HG03558 (cell line): ENCODE data around the gene SRF.

ENCODE experiments used
- ATAC-seq: cut with Tn5 transposase; IDR thresholded peaks from one replicate; pipeline ENCODE4 v1.9.1; 2021; ENCODE audit warnings: moderate number of reproducible peaks; ENCODE audit not compliant: unreplicated experiment; ENCODE audit errors: extremely low read depth

SRF gene

DNA sequence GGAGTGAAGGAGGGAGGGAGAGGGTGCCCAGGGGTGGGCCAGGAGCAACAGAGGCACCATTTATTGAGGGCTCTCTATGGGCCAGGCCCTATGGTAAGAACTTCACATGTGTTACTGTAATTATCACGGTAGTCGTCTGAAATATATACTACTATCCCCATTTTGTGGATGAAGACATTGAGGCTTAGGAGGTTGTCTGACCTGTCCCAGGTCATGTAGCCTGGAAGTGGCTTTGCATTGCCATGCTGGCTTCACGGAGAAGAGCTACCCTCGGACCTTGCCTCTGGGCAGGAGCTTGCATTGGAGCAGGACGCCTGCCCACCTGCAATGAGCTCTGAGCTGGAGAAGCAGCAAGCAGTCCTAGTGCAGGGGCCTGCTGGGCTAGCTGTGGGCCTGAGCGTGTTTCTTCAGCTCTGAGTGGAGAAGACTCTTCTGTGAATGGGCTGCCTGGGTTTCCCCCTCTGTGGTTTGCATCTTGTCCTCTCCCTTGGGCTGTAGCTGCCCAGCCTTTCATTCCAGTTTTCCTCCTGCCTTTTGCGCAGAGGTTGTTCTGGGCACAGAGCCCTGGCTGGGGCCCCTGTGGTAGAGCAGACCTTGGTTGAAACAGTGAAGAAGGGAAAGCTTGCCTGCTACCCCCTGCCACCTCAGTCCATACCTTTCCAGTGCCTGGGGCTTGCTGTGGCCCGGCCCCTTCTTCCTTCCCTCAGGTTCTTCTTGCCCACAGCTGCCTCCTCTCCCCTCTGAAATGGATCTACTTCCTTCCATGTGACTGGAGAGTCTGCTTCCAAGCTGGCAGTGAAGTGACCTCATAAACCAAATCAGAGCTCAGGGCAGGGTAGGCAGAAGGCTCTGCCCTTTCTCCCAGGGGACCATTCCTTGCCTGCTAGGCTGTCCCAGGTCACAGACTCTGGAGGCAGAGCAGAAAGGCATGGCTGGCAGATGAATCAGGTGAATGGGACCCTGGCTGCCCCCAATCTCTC lies 24.1 kb upstream of the SRF start:
- no peak for ATAC-seq

DNA sequence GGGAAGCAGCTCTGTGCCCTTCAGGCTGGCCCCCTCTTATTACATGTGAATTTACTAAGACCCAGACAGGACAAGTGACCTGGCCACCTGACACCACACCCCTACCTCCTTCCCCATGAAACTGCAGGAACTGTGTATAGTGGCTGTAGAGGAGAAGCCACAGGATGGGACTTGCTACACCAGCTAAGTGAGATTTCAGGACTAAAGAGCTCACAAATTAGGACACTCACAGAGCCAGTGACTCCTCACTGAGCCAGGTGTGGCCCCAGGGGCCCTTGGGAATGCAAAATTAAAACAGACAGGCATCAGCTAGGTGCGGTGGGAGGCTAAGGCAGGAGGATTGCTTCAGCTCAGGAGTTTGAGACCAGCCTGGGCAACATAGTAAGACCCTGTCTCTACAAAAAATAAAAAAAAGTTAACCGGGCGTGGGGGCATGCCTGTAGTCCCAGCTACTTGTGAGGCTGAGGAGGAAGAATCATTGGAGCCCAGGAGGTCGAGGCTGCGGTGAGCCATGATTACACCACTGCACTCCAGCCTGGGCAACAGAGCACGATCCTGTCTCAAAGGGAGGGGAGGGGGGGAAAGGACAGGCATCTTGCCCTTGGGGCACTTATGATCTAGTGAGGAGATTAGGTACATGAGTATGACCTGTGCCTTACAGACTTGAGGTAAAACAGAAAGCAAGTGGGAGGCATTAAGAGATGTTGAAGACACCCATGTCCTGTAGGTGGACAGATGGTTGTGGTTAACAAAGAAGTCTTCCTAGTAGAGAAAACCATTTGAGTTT lies 23.2 kb upstream of the SRF start:
- ATAC-seq, result no peak

DNA sequence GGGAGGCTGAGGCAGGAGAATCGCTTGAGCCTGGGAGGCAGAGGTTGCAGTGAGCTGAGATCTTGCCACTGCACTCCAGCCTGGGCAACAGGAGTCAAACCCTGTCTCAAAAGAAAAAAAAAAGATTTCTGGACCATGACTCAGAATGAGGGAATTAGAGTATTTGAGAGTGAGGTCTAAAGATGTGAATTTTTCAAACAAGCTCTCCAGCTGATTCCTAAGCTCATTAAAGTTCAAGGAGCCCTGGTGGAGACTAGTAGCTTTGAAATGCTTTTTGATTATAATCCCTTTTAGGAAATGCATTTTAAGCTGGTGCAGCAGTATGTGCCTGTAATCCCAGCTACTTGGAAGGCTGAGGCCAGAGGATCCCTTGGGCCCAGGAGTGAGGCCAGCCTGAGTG lies 21.8 kb upstream of the SRF start:
- no peak for ATAC-seq

DNA sequence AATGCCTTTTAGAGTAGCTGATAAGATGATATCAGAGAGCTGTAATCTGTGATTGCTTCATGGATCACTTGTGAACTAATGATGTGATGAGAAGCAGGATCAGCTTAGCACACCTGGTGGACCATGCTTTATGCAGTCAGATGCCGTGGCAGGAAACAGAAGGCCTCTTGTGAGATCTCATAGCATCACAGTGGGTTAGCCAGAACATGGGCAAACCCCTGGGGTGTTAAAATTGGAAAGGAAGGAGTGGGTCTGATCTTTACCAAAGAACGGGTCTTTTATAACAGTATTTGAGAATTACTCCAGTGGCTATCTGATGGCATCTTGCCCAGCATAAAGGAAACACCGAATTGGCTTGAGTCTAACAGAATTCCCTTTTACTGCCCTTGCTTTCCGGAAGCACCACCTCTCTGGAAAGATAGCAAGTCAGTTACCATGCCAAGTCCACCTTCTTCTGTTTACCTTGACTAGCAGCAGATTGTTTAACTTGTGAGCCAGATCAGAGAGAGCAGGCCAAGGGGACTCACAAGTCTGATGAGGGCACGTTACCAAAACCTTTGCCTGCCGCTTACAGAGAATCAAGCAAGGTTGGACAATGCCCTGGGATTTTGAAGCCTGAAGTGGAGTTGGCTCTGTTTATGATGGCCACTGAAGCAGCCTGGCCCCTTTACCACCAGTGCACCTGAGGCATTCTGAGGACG lies 20.9 kb upstream of the SRF start:
- ATAC-seq, result no peak

DNA sequence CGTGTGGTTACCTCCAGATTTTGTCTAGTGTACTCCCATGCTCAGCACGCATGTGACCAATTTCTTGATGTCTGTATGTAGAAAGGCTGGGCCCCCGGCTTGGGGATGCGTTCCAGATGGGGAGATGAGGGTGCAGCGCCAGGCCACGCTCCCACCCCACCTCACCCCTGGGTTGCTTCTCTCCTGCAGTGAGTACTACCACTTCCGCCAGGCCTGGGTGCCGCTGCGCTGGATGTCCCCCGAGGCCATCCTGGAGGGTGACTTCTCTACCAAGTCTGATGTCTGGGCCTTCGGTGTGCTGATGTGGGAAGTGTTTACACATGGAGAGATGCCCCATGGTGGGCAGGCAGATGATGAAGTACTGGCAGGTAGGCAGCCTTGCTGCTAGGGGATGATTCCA lies 11.5 kb upstream of the SRF start:
- no peak for ATAC-seq

DNA sequence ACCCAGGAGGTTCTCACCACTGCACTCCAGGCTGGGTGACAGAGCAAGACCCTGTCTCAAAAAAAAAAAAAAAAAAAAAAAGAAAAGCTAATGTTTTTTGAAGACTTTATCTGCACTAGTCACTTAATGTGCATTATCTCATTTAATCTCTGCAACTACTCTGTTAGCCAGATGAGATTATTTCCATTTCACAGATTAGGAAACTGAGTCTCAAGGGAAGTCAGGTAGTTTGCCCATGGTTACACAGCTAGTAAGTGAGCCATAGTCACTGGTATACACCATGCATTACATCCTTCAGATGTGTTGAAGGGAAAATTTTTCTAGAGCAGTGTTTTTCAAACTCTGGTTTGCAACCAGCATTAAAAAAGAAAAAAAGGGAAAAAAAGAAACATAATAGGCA lies 7.2 kb upstream of the SRF start:
- no peak for ATAC-seq

DNA sequence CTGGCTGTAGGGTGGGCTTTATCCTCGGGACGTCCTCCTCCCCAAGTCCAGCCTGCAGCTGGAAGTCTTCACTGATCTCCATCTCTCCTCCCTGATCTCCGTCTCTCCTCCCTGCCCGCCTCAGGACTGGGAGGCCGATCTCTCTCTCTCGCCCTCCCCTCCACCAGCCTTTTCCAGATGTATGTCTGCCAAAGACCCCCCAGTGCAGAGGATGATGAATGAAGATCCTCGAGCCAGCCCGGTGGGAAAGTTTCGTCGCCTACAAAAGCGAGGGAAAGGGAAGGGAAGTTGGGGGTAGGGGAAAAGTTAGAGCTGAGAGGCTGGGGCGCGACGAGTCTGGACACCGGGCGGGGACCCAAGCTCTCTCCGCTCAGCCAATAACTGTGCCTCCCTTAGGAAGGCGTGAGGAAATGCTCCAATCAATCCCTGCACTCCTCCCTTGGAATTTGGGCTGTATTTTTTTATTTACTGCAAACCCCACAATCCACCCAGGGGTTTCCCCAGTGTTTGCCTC lies 595 bp upstream of the SRF start:
- no peak for ATAC-seq

DNA sequence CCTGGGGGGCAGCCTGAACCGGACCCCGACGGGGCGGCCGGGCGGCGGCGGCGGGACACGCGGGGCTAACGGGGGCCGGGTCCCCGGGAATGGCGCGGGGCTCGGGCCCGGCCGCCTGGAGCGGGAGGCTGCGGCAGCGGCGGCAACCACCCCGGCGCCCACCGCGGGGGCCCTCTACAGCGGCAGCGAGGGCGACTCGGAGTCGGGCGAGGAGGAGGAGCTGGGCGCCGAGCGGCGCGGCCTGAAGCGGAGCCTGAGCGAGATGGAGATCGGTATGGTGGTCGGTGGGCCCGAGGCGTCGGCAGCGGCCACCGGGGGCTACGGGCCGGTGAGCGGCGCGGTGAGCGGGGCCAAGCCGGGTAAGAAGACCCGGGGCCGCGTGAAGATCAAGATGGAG lies 636 bp downstream of the SRF start:
- no peak for ATAC-seq

DNA sequence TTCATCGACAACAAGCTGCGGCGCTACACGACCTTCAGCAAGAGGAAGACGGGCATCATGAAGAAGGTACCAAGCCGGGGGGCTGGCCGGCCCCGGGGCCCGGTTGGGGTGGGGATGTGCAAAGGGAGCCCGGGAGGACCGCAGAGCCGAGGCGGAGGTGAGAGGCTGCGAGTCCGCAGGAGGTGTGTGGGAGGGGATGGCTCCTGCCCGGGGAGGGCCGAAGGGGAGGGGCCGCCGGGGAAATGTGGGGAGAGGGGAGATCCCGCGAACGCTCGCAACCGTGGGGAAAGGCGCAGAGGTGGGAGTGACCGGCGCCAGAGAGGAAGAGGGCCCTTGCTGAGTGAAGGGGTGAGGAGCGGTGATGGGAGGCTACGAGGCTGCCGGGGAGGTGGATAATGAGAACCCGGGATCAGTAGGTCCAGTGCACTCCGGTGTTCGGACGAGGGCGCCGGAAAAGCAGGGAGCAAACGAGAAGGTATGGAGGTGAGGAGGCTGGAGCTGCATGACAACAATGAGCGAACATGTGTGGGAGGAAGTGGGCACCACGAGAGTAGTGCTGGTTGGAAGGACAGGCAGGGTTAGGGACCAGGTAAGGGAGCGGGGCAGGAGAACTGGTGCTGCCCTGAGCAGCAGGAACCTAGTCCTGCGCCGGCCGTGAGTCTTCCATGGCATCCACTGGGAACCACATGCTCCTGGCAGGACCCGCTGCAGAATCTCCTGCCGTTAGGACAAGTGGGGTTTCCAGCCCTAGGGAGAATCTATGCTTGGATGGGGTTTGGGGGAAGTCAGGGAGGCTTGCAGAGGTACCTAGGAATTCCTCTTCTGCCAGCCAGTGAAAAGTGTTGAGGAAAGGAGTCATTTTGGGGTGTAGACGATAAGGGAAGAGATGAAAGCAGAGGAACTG lies 1.3 kb downstream of the SRF start:
- no peak for ATAC-seq

DNA sequence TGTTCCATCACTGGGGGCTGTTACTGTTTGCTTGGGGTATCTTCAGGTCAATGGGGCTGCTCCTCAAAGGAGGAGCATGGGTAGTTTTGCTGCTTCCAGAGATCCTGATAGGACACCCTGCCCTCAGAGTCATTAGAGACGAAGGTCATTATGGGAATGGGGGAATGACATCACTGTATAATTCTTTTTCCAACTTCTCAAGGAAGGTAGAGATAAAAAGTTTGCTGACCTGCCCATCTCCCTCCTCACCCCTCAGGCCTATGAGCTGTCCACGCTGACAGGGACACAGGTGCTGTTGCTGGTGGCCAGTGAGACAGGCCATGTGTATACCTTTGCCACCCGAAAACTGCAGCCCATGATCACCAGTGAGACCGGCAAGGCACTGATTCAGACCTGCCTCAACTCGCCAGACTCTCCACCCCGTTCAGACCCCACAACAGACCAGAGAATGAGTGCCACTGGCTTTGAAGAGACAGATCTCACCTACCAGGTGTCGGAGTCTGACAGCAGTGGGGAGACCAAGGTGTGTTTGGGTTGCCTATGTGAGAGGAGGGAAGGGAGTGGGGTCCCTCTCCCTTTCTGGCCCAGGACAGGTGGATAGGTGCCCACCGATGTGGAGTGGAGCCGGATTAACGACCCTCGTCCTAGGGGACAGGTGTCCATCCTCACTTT lies 2.7 kb downstream of the SRF start:
- no peak for ATAC-seq

DNA sequence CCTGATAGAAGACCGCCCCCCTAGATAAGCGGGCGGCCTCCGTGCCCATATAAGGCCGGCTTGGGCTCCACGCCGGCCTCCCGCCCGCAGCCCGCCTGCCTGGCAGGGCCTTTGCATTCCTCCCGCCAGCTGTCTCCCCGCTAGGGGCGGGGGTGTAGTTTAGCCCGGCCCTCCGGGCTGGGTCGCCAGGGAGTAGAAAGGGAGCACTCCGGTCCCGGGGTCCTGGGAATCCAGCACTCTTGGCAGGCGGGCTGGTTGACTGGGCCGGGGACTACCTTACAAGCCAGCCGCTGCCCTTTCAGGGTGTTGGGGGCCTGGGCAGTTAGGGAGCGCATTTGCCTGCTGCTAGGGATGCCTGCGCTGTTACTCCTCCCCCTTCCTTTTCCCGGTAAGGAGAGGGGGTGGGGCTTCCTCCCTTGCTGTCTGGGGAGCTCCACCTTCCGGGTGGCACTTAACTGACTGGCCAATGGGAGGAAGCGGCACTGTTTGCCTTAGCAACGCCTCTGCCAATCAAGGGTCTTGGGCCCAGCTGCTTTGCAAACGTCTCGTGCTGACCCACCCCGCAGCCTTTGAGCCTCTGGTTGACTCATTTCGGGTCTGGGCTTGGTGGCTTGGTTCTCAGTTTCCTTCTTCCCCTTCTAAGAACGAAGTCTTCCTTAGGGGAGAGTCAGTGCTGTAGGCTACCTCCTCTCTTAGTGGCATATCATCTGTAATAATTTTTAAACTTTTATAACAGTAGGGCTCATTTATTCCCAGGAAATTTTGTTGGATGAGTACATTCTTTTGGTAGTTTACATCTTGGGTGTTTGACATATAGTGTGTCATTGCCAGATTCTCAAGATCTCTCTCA lies 3.4 kb downstream of the SRF start:
- ATAC-seq, result peak; percentile 44

DNA sequence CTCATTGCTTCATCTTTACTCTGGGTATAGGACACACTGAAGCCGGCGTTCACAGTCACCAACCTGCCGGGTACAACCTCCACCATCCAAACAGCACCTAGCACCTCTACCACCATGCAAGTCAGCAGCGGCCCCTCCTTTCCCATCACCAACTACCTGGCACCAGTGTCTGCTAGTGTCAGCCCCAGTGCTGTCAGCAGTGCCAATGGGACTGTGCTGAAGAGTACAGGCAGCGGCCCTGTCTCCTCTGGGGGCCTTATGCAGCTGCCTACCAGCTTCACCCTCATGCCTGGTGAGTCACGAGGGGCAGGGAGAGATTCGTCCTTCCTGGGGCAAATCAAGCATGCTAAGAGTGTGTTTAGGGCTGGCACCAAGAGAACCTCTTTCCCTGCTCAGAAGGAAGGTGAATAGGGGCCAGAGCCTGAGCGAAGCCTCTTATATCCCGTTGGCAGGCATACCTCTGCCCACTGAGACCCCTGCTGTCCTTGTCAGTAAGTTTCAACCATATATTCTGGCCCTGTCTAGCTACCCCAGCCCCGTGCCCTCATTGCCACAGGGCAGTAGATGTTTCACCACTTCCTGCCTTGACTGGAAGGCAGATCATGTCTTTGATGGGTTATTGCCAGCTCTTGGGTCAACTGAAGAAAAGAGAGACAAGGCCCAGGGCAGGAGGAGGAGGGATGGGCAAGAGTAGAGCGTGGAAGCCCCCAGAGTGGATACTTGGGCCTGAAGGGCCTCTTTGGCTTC lies 4.8 kb downstream of the SRF start:
- no peak for ATAC-seq

DNA sequence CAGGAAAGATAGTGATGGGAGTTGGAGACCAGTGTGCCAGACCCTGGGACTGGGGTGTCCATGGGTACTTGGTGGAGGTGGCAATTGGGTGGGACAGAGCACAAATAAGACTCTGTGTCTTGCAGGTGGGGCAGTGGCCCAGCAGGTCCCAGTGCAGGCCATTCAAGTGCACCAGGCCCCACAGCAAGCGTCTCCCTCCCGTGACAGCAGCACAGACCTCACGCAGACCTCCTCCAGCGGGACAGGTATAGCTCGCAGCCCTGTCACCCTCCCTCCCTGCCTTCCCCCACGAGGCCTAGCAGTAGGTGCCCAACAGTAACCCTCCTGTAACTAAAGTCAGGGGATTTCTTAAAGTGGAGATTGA lies 5.3 kb downstream of the SRF start:
- no peak for ATAC-seq

DNA sequence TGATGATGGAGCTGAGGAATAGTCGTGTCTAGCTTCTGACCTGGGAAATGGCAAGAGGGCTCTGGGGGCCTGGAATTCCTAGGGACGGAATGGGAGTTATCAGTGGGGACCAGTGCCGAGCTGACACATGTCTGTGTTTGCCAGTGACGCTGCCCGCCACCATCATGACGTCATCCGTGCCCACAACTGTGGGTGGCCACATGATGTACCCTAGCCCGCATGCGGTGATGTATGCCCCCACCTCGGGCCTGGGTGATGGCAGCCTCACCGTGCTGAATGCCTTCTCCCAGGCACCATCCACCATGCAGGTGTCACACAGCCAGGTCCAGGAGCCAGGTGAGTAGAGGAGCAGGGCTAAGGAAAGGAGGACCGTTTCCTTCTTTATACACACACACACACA lies 7.1 kb downstream of the SRF start:
- ATAC-seq, result no peak

DNA sequence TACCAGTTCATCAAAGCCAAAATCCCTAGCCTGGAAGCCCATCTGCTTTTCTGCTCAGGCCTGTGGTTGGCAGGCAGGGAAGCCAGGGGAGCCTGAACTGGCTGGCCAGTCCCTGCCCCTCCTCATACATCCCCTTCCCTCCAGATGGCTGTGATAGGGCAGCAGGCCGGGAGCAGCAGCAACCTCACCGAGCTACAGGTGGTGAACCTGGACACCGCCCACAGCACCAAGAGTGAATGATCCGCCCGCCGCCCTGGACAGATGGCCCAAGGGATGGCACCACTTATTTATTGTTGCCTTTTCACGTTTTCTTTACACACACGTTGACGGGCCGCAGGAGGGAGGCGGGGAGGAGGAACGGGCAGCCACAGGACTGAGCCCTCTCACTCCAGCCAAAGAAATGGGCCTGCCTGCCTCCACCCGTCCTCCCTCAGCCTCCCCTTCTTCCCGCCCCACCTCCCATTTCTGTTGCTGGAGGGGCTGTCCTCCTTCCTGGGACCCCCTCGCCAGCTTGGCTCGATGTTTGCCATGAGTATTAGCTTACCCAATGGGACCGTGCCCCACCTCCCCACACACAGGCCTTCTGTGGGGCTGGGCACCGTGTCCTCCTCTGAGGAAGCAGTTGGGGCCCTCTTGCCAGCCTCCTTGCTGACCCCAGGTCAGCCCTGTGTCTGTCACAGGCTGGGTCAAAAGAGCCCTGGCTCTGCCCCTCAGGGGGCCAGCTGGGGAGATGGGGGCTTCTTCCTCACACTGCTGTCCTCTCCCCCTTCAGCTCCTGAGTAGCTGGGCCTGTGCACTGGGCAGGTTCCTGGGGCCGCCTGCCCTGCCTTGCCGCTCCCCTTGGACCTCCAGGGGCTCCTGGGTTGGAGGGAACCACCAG lies 8.1 kb downstream of the SRF start:
- ATAC-seq, result no peak

DNA sequence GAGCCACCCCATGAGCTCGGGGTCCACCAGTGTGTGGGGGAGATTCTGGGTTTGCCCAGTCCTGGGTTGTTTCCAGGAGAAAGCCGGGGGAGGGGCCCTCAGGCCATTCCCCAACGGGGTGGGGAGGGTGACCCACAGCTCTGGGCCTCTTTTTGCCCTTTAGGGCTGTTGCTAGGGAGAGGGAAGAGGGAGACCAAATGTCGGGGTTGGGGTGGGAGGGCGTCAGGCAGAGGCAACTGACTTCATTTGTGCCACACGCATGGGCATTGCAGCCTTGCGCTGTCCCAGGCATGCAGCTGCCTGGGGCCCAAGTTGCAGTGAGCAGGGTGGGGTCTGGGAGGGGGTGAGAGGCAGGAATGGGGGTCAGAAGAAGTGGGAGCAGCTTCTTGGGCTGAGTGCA lies 9.0 kb downstream of the SRF start:
- ATAC-seq, result no peak

DNA sequence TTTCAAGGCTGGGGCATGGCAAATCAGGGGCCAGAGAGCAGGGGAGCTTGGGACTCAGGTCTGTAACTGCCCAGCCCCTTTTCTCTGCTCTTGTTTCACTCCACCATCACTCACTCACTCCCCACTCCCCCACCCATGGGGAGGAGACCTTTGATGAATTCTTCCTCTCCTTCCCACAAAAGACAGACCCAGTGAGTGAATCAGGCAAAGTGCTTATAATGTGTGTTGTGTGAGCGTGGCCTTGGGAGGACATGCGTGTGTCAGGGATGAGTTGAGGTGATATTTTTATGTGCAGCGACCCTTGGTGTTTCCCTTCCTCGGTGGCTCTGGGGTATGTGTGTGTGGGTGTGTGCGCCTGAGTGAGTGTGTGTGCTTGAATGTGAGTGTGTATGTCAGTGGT lies 9.9 kb downstream of the SRF start:
- ATAC-seq, result no peak
